Lower lobe of right lung (tissue), 2 donors: Measurements from ENCODE around the gene TNFRSF6B. TPM values are rescaled to one million over a fixed set of nuclear protein-coding genes. Genes with fewer than 3 reads are reported as not detected.
A peak's percentile ranks its signal among the peaks of the same experiment; 100 is the strongest.

ENCODE experiments used
- ATAC-seq, 2 donors: fragments of 200-7000 bp; cut with Tn5 transposase; one replicate each; pipeline ENCODE4 v1.9.1; 2020 to 2022; ENCODE audit warnings: mild to moderate bottlenecking in 2 of 2, moderate library complexity in 2 of 2
- DNase-seq: peaks from one replicate; pipeline ENCODE4 v3.0.0-alpha.2; 2020
- H3K27ac ChIP-seq: fragments of 200-600 bp; one replicate; pipeline ENCODE4 v1.8.0; 2022
- H3K27me3 ChIP-seq: fragments of 200-600 bp; one replicate; pipeline ENCODE4 v1.8.0; 2022; ENCODE audit warnings: low read depth
- H3K36me3 ChIP-seq: fragments of 200-600 bp; one replicate; pipeline ENCODE4 v1.8.0; 2022; ENCODE audit warnings: mild to moderate bottlenecking
- H3K4me1 ChIP-seq: fragments of 200-600 bp; one replicate; pipeline ENCODE4 v1.8.0; 2022
- H3K4me3 ChIP-seq: fragments of 200-600 bp; one replicate; pipeline ENCODE4 v1.8.0; 2022; ENCODE audit warnings: mild to moderate bottlenecking
- H3K9me3 ChIP-seq: fragments of 200-600 bp; one replicate; pipeline ENCODE4 v1.8.0; 2022
- CTCF ChIP-seq: fragments of 200-600 bp; IDR thresholded peaks from one replicate; pipeline ENCODE4 v1.8.0; 2022; ENCODE audit warnings: antibody characterized with exemption, mild to moderate bottlenecking
- intact Hi-C: fragments of 100-400 bp; cut with DNase I; formaldehyde crosslinking; loops from one replicate; pipeline ENCODE4 v1.11.0; 2022
- total RNA-seq: library from RNA; stranded (reverse); fragmentation: NEBNext Ultra II Directional; extraction: Animal tissue kit (Norgen Biotek cat#: 25700); gene quantifications from one replicate; pipeline ENCODE4 v1.2.1, GENCODE V29; 2021
- donor health status: DM: no; HTN: yes; CAD: no; lungs with severe emphysema.

TNFRSF6B gene
- total RNA-seq, 1 donor from 2014 or later: 5.3 TPM

- H3K27me3 ChIP-seq: no peaks in the 10 kb centered on the region
- intact Hi-C loops: no loop called here
- peaks cover 26% of the 10 kb centered on the region for H3K4me1 ChIP-seq
- TF ChIP-seq CTCF: no peak
- no peaks in the 10 kb centered on the region for H3K9me3 ChIP-seq
- DNase-seq (no peak), ATAC-seq (no peak)
- peaks cover 41% of the 10 kb centered on the region for H3K36me3 ChIP-seq
- no peak overlapping the region for H3K27ac ChIP-seq
- H3K4me3 ChIP-seq: no peak overlapping the region
These were observed 37.2 kb downstream of the TNFRSF6B start for GRCh38 chr20:63733579-63734081.

- ATAC-seq (no peak), DNase-seq (no peak)
- TF ChIP-seq CTCF: no peak
- intact Hi-C loops: no loop called here
- Histone ChIP-seq H3K36me3 (peaks cover 41% of the 10 kb centered on the region), H3K4me1 (peaks cover 28% of the 10 kb centered on the region), H3K9me3 (no peaks in the 10 kb centered on the region), H3K27me3 (no peaks in the 10 kb centered on the region), H3K4me3 (no peak overlapping the region), H3K27ac (no peak overlapping the region)
These were observed 37.9 kb downstream of the TNFRSF6B start for GRCh38 chr20:63734111-63734945.

GRCh38 chr20:63734946-63735858 is 38.8 kb downstream of the TNFRSF6B start:
- no peak for DNase-seq
- intact Hi-C loops: no loop called here
- H3K4me3 ChIP-seq: no peak overlapping the region
- no peak overlapping the region for H3K27ac ChIP-seq
- H3K9me3 ChIP-seq: no peaks in the 10 kb centered on the region
- peaks cover 39% of the 10 kb centered on the region for H3K36me3 ChIP-seq
- peaks cover 28% of the 10 kb centered on the region for H3K4me1 ChIP-seq
- TF ChIP-seq CTCF: no peak
- no peaks in the 10 kb centered on the region for H3K27me3 ChIP-seq
- no peak for ATAC-seq

- no peak for TF ChIP-seq CTCF
- Histone ChIP-seq H3K27me3 (no peaks in the 10 kb centered on the region), H3K27ac (peak within 1 kb of the TSS; percentile 65)
These were observed 39.6 kb downstream of the TNFRSF6B start, which contains the start of gene LIME1 for GRCh38 chr20:63735859-63736718. LIME1 (plus strand) TSS chr20:63736664; CDS start chr20:63737550, 886 bp downstream.

More at GRCh38 chr20:63735859-63736718, 39.6 kb downstream of the TNFRSF6B start, which contains the start of gene LIME1:
- DNase-seq (peak; percentile 56), ATAC-seq (peak in 1 of 2 donors; percentile 1)
- Histone ChIP-seq H3K36me3 (peaks cover 35% of the 10 kb centered on the region), H3K4me3 (peak within 1 kb of the TSS; percentile 68), H3K9me3 (no peaks in the 10 kb centered on the region), H3K4me1 (peaks cover 31% of the 10 kb centered on the region)
- intact Hi-C loops: no loop called here
